GM18502 (cell line): ENCODE results near the gene CTXND2.
"Not testable (repeated sequence)": the region's sequence is repeated elsewhere in the genome, so short reads cannot be mapped to it uniquely, and the experiment has no call there.

ENCODE experiments used
- ATAC-seq: cut with Tn5 transposase; IDR thresholded peaks from one replicate; pipeline ENCODE4 v1.9.1; 2021; ENCODE audit warnings: mild to moderate bottlenecking; ENCODE audit not compliant: unreplicated experiment, poor library complexity

The CTXND2 gene

GRCh38 chr1:150887018-150887417 is at the start of gene CTXND2:
TSS of gene CTXND2 (plus strand) at chr1:150887136. CDS start at chr1:150912315, 25,179 bp downstream.
- no peak for ATAC-seq

- ATAC-seq, result not testable (repeated sequence)
Measured at GRCh38 chr1:150840850-150841249, 46.1 kb upstream of the CTXND2 start.

- no peak for ATAC-seq
Measured at GRCh38 chr1:150841626-150842025, 45.3 kb upstream of the CTXND2 start.

- no peak for ATAC-seq
Measured at GRCh38 chr1:150842343-150842742, 44.6 kb upstream of the CTXND2 start.

- ATAC-seq, result no peak
Measured at GRCh38 chr1:150842964-150843363, 44.0 kb upstream of the CTXND2 start.

GRCh38 chr1:150843474-150843873 is 43.5 kb upstream of the CTXND2 start:
- no peak for ATAC-seq

- ATAC-seq, result no peak
Measured at GRCh38 chr1:150846473-150847146, 40.3 kb upstream of the CTXND2 start.

- ATAC-seq, result not testable (repeated sequence)
Measured at GRCh38 chr1:150850801-150851362, 36.1 kb upstream of the CTXND2 start.

- ATAC-seq, result not testable (repeated sequence)
Measured at GRCh38 chr1:150852734-150853133, 34.2 kb upstream of the CTXND2 start.

- no peak for ATAC-seq
Measured at GRCh38 chr1:150863724-150864123, 23.2 kb upstream of the CTXND2 start.

GRCh38 chr1:150864200-150864599 is 22.7 kb upstream of the CTXND2 start:
- not testable (repeated sequence) for ATAC-seq

GRCh38 chr1:150869683-150870082 is 17.3 kb upstream of the CTXND2 start:
- no peak for ATAC-seq

GRCh38 chr1:150872572-150872971 is 14.4 kb upstream of the CTXND2 start:
- no peak for ATAC-seq

- no peak for ATAC-seq
Measured at GRCh38 chr1:150873521-150873920, 13.4 kb upstream of the CTXND2 start.

- no peak for ATAC-seq
Measured at GRCh38 chr1:150874455-150875196, 12.3 kb upstream of the CTXND2 start.

GRCh38 chr1:150875197-150876118 is 11.5 kb upstream of the CTXND2 start:
- no peak for ATAC-seq

- ATAC-seq, result peak; percentile 29
Measured at GRCh38 chr1:150876119-150876454, 10.8 kb upstream of the CTXND2 start.

GRCh38 chr1:150878931-150879330 is 8.0 kb upstream of the CTXND2 start:
- not testable (repeated sequence) for ATAC-seq

GRCh38 chr1:150881331-150882070 is 5.4 kb upstream of the CTXND2 start:
- no peak for ATAC-seq

- not testable (repeated sequence) for ATAC-seq
Measured at GRCh38 chr1:150883121-150883520, 3.8 kb upstream of the CTXND2 start.
